Fibroblast of villous mesenchyme (primary cell): ENCODE measurements around the gene MKNK2. TPM values are rescaled to one million over a fixed set of nuclear protein-coding genes. Genes with fewer than 3 reads are reported as not detected.
"Not testable (repeated sequence)": the region's sequence is repeated elsewhere in the genome, so short reads cannot be mapped to it uniquely, and the experiment has no call there.

Source experiments
- DNase-seq: peaks from one replicate; pipeline ENCODE4 v3.0.0-alpha.2; 2010; ENCODE audit warnings: low read depth
- H3K4me3 ChIP-seq: 2 replicates; pipeline ENCODE4 v1.5.1; 2011; ENCODE audit warnings: low read depth, mild to moderate bottlenecking, low read length
- CTCF ChIP-seq: IDR thresholded peaks from 2 replicates; pipeline ENCODE4 v1.5.1; 2012; ENCODE audit warnings: low read depth, mild to moderate bottlenecking, low read length; ENCODE audit not compliant: insufficient read depth
- small RNA-seq: library from RNA; depleted of rRNA; stranded (forward); fragments of <200 nt; gene quantifications from one replicate; pipeline ENCODE3, GENCODE V24; 2012
- total RNA-seq: library from RNA; depleted of rRNA; stranded (reverse); fragments of >200 nt; gene quantifications from 2 replicates; pipeline ENCODE4 v1.2.3, GENCODE V29; 2012

Gene MKNK2
- total RNA-seq, 1 donor, result 59.2 TPM

GRCh38 chr19:1997353-1998233 lies 53.5 kb downstream of the MKNK2 start:
- no peak for DNase-seq
- TF ChIP-seq CTCF, result no peak
- H3K4me3 ChIP-seq, result no peak overlapping the region

DNA sequence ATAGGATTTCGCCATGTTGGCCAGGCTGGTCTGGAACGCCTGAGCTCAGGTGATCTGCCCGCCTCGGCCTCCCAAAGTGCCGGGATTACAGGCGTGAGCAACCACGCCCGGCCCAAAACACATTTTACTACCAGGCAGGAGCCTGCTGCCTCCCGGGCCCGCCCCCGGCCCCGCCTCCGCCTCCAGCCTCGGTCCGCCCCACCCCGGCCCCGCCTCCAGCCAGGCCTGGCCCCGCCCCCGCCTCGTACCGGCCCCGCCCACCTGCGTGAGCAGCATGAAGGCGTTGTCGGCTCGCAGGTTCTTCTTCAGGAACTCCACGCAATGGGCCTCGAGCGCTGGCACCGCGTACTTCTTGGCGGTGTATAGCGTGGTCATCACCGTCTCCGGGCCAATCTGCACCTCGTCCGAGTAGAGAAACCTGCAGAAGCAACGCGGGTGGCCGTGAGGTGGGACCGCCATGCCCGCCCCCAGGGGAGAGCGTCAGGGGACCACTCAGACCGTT lies 58.2 kb downstream of the MKNK2 start:
- DNase-seq, result no peak
- no peak overlapping the region for H3K4me3 ChIP-seq
- no peak for TF ChIP-seq CTCF

DNA sequence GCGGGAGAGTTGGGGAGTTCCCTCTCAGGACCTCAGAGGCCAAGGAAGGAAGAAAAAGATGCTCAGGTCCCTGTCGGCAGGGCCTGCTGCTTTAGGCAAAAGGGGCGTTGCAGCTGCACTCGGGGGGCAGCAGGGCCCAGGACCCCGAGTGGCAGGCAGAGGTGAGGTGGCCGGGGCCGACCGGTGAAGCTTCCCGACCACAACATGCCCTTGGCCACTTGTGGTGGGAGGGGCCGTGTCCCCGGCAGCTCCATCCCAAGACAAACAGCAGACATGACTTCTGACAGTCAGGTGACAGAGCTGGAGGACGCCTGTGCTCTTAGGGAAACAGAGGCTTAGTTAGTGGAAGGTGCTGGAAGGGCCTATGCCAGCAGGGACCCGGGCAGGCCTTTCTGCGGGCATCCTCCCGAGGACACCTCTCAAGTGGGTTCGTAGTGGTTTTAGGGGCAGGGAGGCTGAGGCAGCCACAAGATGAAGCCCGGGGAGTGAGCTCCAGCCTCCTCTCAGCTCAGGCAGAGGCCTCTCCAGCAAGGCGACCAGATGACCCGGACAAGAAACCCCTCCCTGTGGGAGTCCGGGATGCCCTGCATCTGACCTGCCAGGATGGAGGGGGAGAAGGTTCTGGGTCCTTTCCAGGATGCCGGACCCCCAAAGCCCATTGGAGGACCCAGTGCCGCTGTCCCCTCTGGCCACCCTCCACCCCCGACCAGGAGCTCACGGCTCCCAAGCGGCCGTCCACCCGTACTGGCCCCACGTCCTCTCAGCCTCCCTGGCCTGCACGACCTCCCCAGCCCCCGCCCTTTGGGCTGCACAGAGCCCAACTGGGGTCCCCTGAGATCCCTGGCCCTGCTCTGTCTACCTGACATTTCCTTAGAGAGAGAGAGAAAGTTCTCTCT lies 59.8 kb downstream of the MKNK2 start:
- no peak for DNase-seq
- no peak for TF ChIP-seq CTCF
- H3K4me3 ChIP-seq, result no peak overlapping the region

DNA sequence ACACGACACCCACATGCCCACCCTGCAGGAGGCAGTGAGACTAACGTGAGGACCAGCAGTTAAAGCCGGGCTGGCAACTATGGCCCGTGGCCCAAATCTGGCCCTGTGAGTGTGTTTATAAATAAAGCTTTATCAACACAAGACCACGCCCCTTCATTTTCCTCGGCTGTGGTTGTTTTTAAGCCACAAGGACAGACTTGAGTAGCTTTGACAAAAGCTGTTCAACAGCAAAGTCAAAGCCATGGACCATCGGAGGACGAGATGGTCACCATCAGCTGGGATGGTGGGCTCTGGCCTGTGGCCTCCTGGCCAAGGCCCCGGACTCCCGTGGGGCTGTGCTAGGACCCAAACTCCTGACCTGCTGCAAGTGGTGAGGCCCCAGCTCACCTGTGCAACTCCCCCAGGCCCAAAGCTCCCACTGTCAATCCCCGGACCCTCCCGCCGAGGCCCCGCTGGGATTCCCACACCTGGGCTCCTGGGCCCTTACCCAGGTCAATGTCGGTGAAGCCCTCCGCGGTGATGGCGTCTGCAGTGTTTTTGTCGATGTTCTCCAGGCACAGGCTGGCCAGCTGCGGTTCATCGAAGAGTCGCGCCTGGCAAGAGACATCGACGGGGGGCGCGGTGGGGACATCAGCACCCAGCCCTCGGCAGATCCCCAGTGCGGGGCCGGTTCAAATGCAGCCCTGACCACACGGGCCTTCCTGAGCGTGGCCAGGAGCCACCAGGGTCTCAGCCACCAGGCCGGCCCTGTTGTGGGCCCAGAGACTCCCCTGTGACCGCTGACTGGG lies 60.6 kb downstream of the MKNK2 start:
- no peak for DNase-seq
- TF ChIP-seq CTCF, result no peak
- H3K4me3 ChIP-seq, result no peak overlapping the region

- no peak for DNase-seq
- TF ChIP-seq CTCF, result no peak
- H3K4me3 ChIP-seq, result no peak overlapping the region
Observed at GRCh38 chr19:1989513-1990229, 61.4 kb downstream of the MKNK2 start.

GRCh38 chr19:1988464-1988863 lies 62.6 kb downstream of the MKNK2 start:
- not testable (repeated sequence) for H3K4me3 ChIP-seq, DNase-seq

Small RNA genes within 50 kb of the gene (small RNA-seq; reads per million reads assigned to genes)
- not detected for gene AC007136.1

Other genes with a start within 250 kb of the MKNK2 start
- 0.86 and 1.6 TPM in 2 replicates for gene ATP8B3, start 239.0 kb downstream of the MKNK2 start, total RNA-seq
- 11.2 and 15.8 TPM in 2 replicates for gene REXO1, start 202.8 kb downstream of the MKNK2 start, total RNA-seq
- 10.4 and 16.8 TPM in 2 replicates for gene KLF16, start 187.7 kb downstream of the MKNK2 start, total RNA-seq
- gene ABHD17A, start 165.7 kb downstream of the MKNK2 start, total RNA-seq, result 45.8 and 62.2 TPM in 2 replicates
- 3.9 and 4.5 TPM in 2 replicates for gene ADAT3, start 145.8 kb downstream of the MKNK2 start, total RNA-seq
- gene SCAMP4, start 145.8 kb downstream of the MKNK2 start, total RNA-seq, result 40.6 and 49.2 TPM in 2 replicates
- 69.5 and 74.1 TPM in 2 replicates for gene CSNK1G2, start 110.1 kb downstream of the MKNK2 start, total RNA-seq
- 46.6 and 51.5 TPM in 2 replicates for gene BTBD2, start 35.5 kb downstream of the MKNK2 start, total RNA-seq
- gene MOB3A, start 45.1 kb upstream of the MKNK2 start, total RNA-seq, result 31.2 and 36.7 TPM in 2 replicates
- gene IZUMO4, start 45.7 kb upstream of the MKNK2 start, total RNA-seq, result 1.3 TPM in 2 replicates
- gene AP3D1, start 100.3 kb upstream of the MKNK2 start, total RNA-seq, result 122 and 140 TPM in 2 replicates
- gene DOT1L, start 112.7 kb upstream of the MKNK2 start, total RNA-seq, result 5.6 and 8.4 TPM in 2 replicates
- 43.6 and 46.4 TPM in 2 replicates for gene PLEKHJ1, start 185.1 kb upstream of the MKNK2 start, total RNA-seq
- gene SF3A2, start 185.6 kb upstream of the MKNK2 start, total RNA-seq, result 24.6 and 25.1 TPM in 2 replicates
- gene AMH, start 198.1 kb upstream of the MKNK2 start, total RNA-seq, result 0.32 and 1.3 TPM in 2 replicates
- gene JSRP1, start 205.2 kb upstream of the MKNK2 start, total RNA-seq, result 0.43 TPM in 1 of 2 replicates, not detected in the other
- under 0.01 TPM in 1 of 2 replicates, not detected in the other for gene PEAK3, start 230.9 kb upstream of the MKNK2 start, total RNA-seq